HG03354 (cell line): ENCODE results near the gene ATAD1.
"Not testable (repeated sequence)": the region's sequence is repeated elsewhere in the genome, so short reads cannot be mapped to it uniquely, and the experiment has no call there.

Experiments used
- ATAC-seq: cut with Tn5 transposase; IDR thresholded peaks from one replicate; pipeline ENCODE4 v1.9.1; 2021; ENCODE audit warnings: mild to moderate bottlenecking; ENCODE audit not compliant: unreplicated experiment, poor library complexity, severe bottlenecking

ATAD1 gene

GRCh38 chr10:87761892-87762291 lies 56.1 kb downstream of the ATAD1 start:
- ATAC-seq = peak; percentile 82

- no peak for ATAC-seq
Measured at GRCh38 chr10:87761153-87761552, 56.9 kb downstream of the ATAD1 start.

GRCh38 chr10:87760195-87760905 lies 57.7 kb downstream of the ATAD1 start:
- no peak for ATAC-seq

GRCh38 chr10:87759551-87759950 lies 58.5 kb downstream of the ATAD1 start:
- ATAC-seq = no peak

- ATAC-seq = no peak
Measured at GRCh38 chr10:87757685-87758084, 60.3 kb downstream of the ATAD1 start.

GRCh38 chr10:87753995-87754866 lies 63.8 kb downstream of the ATAD1 start:
- ATAC-seq = no peak

GRCh38 chr10:87752566-87752965 lies 65.5 kb downstream of the ATAD1 start:
- ATAC-seq = no peak

GRCh38 chr10:87751274-87751673 lies 66.8 kb downstream of the ATAD1 start:
- no peak for ATAC-seq

- peak; percentile 84 for ATAC-seq
Measured at GRCh38 chr10:87750817-87751216, 67.2 kb downstream of the ATAD1 start.

GRCh38 chr10:87750001-87750671 lies 67.9 kb downstream of the ATAD1 start:
- no peak for ATAC-seq

GRCh38 chr10:87748244-87748643 lies 69.8 kb downstream of the ATAD1 start:
- not testable (repeated sequence) for ATAC-seq

GRCh38 chr10:87746911-87747310 lies 71.1 kb downstream of the ATAD1 start:
- ATAC-seq = no peak

GRCh38 chr10:87744606-87745005 lies 73.4 kb downstream of the ATAD1 start:
- ATAC-seq = no peak

GRCh38 chr10:87742992-87743610 lies 74.9 kb downstream of the ATAD1 start:
- not testable (repeated sequence) for ATAC-seq

GRCh38 chr10:87740254-87740655 lies 77.8 kb downstream of the ATAD1 start:
- ATAC-seq = no peak

GRCh38 chr10:87739703-87740102 lies 78.3 kb downstream of the ATAD1 start:
- ATAC-seq = no peak

- not testable (repeated sequence) for ATAC-seq
Measured at GRCh38 chr10:87738253-87738652, 79.8 kb downstream of the ATAD1 start.

- ATAC-seq = peak; percentile 66
Measured at GRCh38 chr10:87734987-87735827, 82.8 kb downstream of the ATAD1 start.

- no peak for ATAC-seq
Measured at GRCh38 chr10:87733081-87733480, 84.9 kb downstream of the ATAD1 start.
